Middle frontal gyrus (tissue), 1 donor: Measurements from ENCODE around the gene CLCF1.

Experiments
- DNase-seq: peaks from one replicate; pipeline ENCODE4 v3.0.0-alpha.2; 2015; ENCODE audit warnings: low spot score; ENCODE audit errors: extremely low spot score

Gene CLCF1

GRCh38 chr11:67372993-67373647, at the start of gene CLCF1:
Gene CLCF1, minus strand, starts transcription at chr11:67373598. Its CDS starts 59 bp downstream, at chr11:67373539.
- no peak for DNase-seq

DNA sequence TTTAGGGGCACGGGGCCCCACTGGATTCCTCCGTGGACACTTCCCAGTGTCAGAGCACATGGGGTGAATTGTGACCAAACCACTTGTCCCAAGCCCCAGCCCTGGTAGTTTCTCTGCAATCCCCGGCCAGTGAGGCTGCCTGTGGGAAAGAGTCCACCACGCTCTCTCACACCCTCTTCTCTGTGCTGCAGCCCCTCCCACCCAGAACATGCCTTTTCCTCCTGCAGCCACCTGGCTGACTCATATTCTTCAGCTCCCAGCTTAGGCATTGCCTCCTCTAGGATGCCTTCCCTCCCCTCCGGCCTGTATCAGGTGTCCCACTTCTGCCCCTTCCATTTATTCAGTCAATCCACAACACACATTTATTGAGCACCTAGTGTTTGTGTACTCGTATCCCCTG, 49.5 kb upstream of the CLCF1 start:
- no peak for DNase-seq

DNA sequence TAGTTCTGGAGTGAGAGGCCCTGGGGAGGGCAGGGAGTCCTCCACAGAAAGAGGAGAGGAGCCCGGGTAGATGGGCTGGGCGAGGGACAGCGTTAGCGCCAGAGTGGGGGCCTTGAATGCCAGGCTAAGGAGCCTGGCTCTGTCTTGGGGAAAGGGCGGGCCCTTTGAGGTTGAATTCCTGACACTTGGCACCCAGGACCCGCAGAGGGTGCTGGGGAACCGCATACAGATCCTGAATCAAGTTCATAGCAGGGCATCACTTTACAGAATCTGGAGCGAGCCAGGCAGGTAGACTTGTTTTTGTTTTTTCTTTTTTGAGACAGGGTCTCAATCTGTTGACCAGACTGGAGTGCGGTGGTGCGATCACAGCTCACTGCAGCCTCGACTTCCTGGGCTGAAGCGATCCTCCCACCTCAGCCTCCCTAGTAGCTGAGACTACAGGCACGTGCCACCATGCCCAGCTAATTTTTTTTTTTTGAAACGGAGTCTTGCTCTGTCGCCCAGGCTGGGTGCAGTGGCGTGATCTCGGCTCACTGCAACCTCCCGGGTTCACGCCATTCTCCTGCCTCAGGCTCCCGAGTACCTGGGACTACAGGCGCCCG, 48.1 kb upstream of the CLCF1 start:
- DNase-seq: no peak

- peak; percentile 69 for DNase-seq
These were observed 47.4 kb upstream of the CLCF1 start for GRCh38 chr11:67420646-67421429.

DNA sequence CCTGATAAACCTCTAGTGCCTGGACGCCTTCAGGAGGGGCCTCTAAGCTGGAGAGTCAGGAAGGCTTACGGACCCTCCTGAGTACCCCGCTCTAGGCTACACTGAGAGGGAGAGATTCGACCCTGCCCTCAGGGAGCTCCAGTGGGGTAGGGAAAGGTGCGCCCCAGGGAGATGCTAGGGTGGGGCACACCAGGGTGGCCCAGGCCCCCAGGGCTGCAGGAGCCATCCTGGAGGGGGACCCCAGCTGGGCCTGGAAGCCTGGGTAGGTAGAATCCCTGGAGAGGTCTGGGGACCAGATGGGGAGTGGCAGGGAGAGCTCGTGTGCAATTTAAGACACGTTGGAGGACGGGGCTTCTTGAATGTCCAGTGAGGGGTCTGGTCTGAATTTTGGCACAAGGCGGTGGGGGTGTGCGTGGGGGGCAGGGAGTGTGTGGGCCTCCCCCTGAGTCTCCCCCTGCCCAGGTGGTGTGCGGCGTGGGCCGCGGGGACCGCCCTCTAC, 46.8 kb upstream of the CLCF1 start:
- DNase-seq: no peak

DNA sequence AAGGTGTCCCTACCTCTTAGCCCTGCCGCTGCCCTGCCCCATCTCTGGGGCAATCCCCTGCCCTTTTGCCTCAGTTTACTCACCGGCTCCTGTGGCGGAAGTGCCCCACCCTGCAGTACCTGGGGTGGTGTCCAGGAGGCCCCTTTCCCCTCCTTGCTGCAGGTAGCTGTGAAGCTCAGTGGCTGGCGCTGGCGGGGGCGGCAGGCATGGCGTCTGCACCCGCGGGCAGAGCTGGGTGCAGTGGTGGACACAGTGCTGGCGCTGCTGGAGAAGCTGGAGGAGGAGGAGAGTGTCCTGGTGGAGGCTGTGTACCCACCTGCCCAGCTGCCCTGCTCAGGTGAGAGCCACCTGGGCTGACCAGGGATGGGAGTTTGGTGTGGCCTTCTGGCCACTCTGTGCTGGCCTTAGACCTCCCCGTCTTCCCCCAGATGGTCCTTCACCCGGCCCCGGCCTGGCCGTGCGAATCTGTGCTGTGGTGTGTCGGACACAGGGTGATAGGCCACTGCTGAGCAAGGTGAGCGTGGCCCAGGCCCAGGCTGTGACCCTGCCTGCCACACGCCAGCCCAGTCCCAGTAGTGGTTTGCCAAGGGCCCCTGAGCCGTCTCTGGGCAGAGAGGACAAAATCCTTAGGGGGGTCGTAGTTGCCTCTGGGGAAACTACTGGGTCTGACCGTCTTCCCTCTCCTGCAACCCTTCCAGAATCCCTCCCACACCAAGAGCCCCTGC, 46.1 kb upstream of the CLCF1 start:
- DNase-seq: no peak

GRCh38 chr11:67418476-67419281, 45.3 kb upstream of the CLCF1 start:
- no peak for DNase-seq

DNA sequence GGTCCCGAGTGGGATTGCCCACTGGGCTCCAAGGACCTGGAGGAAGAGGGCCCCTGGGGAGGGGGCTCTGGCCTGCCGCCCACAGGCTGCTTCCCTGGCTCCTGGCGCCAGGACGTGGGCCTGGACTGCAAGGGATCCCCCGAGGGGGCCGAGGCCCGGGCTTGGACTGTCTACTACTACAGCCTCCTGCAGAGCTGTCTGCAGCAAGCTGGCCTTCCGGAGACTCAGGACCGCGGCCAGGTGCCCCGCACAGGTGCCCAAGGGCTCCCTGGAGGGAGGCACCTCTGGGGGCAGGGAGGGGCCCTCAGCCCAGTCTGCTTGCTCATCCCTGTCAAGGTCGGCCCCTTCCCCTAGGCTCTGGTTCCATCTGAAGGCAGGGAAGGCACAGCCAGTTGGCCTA, 44.0 kb upstream of the CLCF1 start:
- DNase-seq: no peak

- no peak for DNase-seq
These were observed 43.3 kb upstream of the CLCF1 start for GRCh38 chr11:67416416-67417335.

DNA sequence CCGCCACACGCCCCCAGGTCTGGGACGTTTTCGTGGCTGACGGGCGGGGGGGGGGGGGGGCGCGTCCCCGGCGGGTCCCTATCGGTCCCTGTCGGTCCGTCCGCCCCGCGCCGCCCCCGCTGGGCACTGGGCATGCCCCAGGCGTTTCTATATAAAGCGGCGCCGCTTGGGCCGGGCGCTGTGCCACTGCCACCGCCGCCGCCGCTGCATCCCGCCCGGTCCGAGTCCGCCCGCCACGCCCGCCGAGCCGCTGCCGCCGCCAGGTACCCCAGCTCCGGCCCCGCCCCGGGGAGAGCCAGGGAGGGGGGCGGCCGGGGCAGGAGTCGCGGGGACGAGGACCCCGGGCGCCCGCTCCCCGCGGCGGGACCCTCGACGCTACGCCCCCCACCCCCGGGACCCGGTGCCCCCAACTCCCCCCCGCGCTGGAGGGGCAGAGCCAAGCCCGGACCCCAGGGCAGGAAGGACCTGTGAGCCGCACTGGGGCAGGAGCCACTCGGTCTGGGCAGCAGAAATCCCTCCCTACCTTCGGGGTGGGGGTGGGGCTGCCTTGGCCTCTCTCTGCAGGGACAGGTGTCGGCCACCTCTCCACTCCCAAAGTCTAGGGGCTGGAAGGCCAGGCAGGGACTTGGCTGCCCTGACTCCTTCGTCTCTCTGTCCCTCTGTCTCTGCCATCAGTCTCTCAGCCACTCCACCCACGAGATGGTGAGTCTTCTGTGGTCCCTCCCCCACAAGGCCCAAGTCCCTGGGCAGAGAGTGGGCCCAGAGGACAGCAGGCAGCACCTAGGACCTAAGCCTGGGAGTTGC, 42.3 kb upstream of the CLCF1 start, which contains the start of gene CARNS1:
TSS of gene CARNS1 (plus strand) at position 178 of the 804 bp plus-strand sequence. CDS start at position 700, 522 bp downstream.
- no peak for DNase-seq

DNA sequence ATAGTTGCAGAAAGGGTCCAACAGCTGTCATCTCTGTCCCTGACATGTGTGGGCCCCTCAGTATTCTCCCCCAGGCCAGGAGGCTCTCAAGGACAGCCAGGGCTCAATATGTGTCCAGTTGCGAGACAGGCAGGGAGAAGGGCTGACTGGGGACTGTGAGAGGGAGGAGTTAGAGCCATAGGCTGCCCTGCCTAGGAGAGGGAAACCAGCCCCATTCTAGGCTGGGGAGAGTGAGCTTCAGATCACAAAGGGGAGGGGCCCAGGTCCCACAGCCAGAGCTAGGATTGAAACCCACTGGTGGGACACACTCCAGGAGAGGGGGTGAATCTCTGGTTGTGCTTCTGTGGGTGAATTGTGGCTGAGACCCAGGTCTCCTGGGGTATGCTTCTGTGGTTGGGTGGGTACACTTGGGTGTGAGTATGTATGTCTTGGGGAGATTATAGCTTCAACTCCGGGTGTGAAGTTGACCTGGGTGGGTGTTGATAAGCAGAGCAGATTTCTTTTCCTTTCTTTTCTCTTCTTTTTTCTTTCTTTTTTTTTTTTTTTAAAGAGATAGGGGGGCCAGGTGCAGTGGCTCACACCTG, 40.0 kb upstream of the CLCF1 start:
- DNase-seq: no peak

DNA sequence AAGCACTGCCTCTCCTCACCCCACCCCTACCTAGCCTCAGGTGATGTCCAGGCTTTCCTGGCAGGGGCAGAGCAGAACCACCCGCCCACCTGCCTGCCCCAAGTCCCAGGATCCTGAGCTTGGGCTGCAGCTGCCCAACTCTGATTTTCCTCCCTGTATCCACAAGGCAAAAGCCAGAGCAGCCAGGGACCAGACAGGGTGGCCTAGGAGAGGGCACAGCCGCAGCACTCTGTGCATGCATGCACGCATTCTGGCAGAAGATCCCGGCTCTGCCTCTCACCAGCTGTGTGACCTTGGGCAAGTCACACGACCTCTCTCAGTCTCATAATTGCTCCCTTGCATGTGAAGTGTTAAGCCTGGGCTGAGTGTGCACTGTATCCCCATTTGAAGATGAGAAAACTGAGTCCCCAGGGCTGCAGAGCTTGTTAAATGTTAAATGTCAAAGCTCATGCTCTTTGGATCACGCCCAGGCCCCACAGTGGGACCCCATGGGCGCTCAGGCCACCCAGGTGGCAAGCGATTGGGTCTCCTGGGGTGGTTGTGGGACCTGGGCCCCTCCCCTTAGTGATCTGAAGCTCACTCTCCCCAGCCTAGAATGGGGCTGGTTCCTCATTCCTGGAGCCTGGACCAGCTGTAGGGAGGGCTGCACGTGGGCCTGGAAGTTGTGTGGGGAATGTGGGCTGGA, 39.2 kb upstream of the CLCF1 start:
- no peak for DNase-seq

- no peak for DNase-seq
These were observed 38.4 kb upstream of the CLCF1 start for GRCh38 chr11:67411785-67412152.

GRCh38 chr11:67410984-67411784, 37.8 kb upstream of the CLCF1 start:
- DNase-seq: no peak

- DNase-seq: peak; percentile 71
These were observed 37.0 kb upstream of the CLCF1 start for GRCh38 chr11:67410369-67410831.

DNA sequence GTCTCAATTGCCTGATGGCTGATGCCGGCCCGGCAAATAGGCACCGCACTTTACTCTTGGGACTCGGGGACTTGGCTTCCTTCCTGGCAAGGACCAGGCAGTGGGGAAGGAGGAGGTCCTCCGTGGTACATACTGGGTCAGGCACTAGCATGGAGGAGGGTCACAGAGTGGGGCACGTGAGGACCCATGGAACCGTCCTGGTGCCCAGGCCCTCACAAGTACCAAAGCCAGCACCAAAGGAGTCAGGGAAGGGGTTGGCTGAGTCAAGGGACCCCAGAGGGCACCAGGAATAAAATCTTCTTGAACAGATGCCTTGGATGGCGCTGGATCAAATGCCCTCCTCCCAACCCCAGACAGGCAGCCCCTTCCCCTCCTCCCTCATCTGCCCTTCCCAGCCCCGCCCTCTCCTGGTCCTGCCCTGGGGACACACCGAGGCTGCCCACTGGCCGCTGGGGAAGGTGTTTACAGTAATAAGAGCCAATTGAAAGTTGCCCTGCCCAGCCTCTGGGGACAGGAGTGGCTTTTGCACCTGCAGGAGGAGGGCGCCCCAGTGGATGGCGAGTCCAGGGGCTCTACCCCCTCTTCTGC, 36.5 kb upstream of the CLCF1 start:
- no peak for DNase-seq

GRCh38 chr11:67409261-67409666, 35.9 kb upstream of the CLCF1 start:
- no peak for DNase-seq
